IMR-90 (cell line): ENCODE results near the gene CEP128. TPM values are rescaled to one million over a fixed set of nuclear protein-coding genes. Genes with fewer than 3 reads are reported as not detected.

Source experiments
- ATAC-seq: fragments of 200-7000 bp; cut with Tn5 transposase; 2 replicates; pipeline ENCODE4 v1.9.1; 2020; ENCODE audit warnings: low read depth, mild to moderate bottlenecking, moderate library complexity
- BruUV-seq: library from RNA; stranded (reverse); fragments of 400-500 nt; replicated peaks from 2 replicates; lab custom pipeline; 2021; lab: Mats Ljungman, UMichigan
- CTCF ChIA-PET: fragments of 300-600 bp; formaldehyde crosslinking; extraction: SDS; loops from one replicate; lab custom pipeline; 2021; ENCODE audit warnings: antibody characterized with exemption; lab: Yijun Ruan, JAX
- POLR2A ChIA-PET: fragments of 300-600 bp; sonication (Branson Sonifier 250); formaldehyde crosslinking; loops from one replicate; lab custom pipeline; 2022; ENCODE audit warnings: antibody characterized with exemption; ENCODE audit not compliant: unreplicated experiment; lab: Charles Lee
- DNase-seq: peaks from one replicate; pipeline ENCODE4 v3.0.0; 2013
- H2AFZ ChIP-seq: replicated peaks from 2 replicates; pipeline ENCODE3; 2013; ENCODE audit warnings: low read length, mild to moderate bottlenecking; ENCODE audit not compliant: poor library complexity
- H2AK5ac ChIP-seq: 2 replicates; pipeline ENCODE4 v1.6.1; 2013; ENCODE audit warnings: low read depth, low read length, inconsistent platforms
- H2AK9ac ChIP-seq: replicated peaks from 2 replicates; pipeline ENCODE3; 2013; ENCODE audit warnings: mild to moderate bottlenecking, low read depth, low read length, moderate library complexity; ENCODE audit not compliant: poor library complexity
- H2BK120ac ChIP-seq: 2 replicates; pipeline ENCODE4 v1.6.1; 2013; ENCODE audit warnings: low read depth, low read length, inconsistent platforms
- H2BK15ac ChIP-seq: 3 replicates; pipeline ENCODE4 v1.6.1; 2013; ENCODE audit warnings: low read depth, low read length, inconsistent platforms
- H2BK20ac ChIP-seq: 2 replicates; pipeline ENCODE4 v1.6.1; 2013; ENCODE audit warnings: low read depth, mild to moderate bottlenecking, inconsistent platforms, low read length, moderate library complexity
- H2BK5ac ChIP-seq: 2 replicates; pipeline ENCODE4 v1.6.1; 2013; ENCODE audit warnings: mild to moderate bottlenecking, low read depth, low read length, inconsistent platforms; ENCODE audit not compliant: poor library complexity, severe bottlenecking
- H3K14ac ChIP-seq: replicated peaks from 2 replicates; pipeline ENCODE4 v1.6.1; 2013; ENCODE audit warnings: low read depth, low read length, inconsistent platforms
- H3K18ac ChIP-seq: 2 replicates; pipeline ENCODE4 v1.6.1; 2013; ENCODE audit warnings: low read depth, low read length, control low read depth
- H3K23ac ChIP-seq: 2 replicates; pipeline ENCODE4 v1.6.1; 2013; ENCODE audit warnings: low read depth, low read length, inconsistent platforms
- H3K27ac ChIP-seq: 2 replicates; pipeline ENCODE4 v1.5.1; 2013; ENCODE audit warnings: mild to moderate bottlenecking, control low read depth, low read length; ENCODE audit not compliant: insufficient read depth
- H3K27me3 ChIP-seq: 2 replicates; pipeline ENCODE4 v1.6.1; 2013; ENCODE audit warnings: low read length; ENCODE audit not compliant: control insufficient read depth, insufficient read depth
- H3K36me3 ChIP-seq: 2 replicates; pipeline ENCODE4 v1.6.1; 2013; ENCODE audit warnings: low read length, mixed read lengths; ENCODE audit not compliant: control insufficient read depth, insufficient read depth
- H3K4ac ChIP-seq: 2 replicates; pipeline ENCODE4 v1.6.1; 2013; ENCODE audit warnings: low read depth, low read length, inconsistent platforms
- H3K4me1 ChIP-seq: 2 replicates; pipeline ENCODE4 v1.6.1; 2013; ENCODE audit warnings: low read length, mixed read lengths; ENCODE audit not compliant: control insufficient read depth, insufficient read depth
- H3K4me2 ChIP-seq: 2 replicates; pipeline ENCODE4 v1.6.1; 2013; ENCODE audit warnings: low read depth, mild to moderate bottlenecking, control low read depth, low read length, moderate library complexity
- H3K4me3 ChIP-seq: 2 replicates; pipeline ENCODE4 v1.5.1; 2013; ENCODE audit warnings: low read depth, mild to moderate bottlenecking, control low read depth, low read length, moderate library complexity; ENCODE audit not compliant: insufficient read depth
- H3K56ac ChIP-seq: 2 replicates; pipeline ENCODE4 v1.6.1; 2013; ENCODE audit warnings: low read length, inconsistent platforms; ENCODE audit not compliant: insufficient read depth; ENCODE audit errors: extremely low read depth
- H3K79me1 ChIP-seq, 2 experiments: 2 replicates each; pipeline ENCODE4 v1.6.1; 2013; ENCODE audit warnings: low read length in 2 of 2, inconsistent platforms in 1 of 2, low read depth in 1 of 2
- H3K9ac ChIP-seq: 2 replicates; pipeline ENCODE4 v1.6.1; 2013; ENCODE audit warnings: low read depth, low read length, control low read depth
- H3K9me1 ChIP-seq: 2 replicates; pipeline ENCODE4 v1.6.1; 2013; ENCODE audit warnings: low read length, inconsistent platforms; ENCODE audit not compliant: insufficient read depth
- H3K9me3 ChIP-seq: 2 replicates; pipeline ENCODE4 v1.6.1; 2013; ENCODE audit warnings: low read length; ENCODE audit not compliant: control insufficient read depth, insufficient read depth
- H4K20me1 ChIP-seq: 2 replicates; pipeline ENCODE4 v1.6.1; 2013; ENCODE audit warnings: low read length, inconsistent platforms; ENCODE audit not compliant: insufficient read depth
- H4K5ac ChIP-seq: 2 replicates; pipeline ENCODE4 v1.6.1; 2013; ENCODE audit warnings: mild to moderate bottlenecking, low read depth, low read length, control low read depth
- H4K8ac ChIP-seq, 2 experiments: 2 replicates each; pipeline ENCODE4 v1.6.1; 2013; ENCODE audit warnings: low read depth in 2 of 2, low read length in 2 of 2, control low read depth in 1 of 2, inconsistent platforms in 1 of 2
- H4K91ac ChIP-seq: 2 replicates; pipeline ENCODE4 v1.6.1; 2013; ENCODE audit warnings: low read depth, low read length, inconsistent platforms; ENCODE audit not compliant: insufficient read depth
- BHLHE40 ChIP-seq: fragments of 150-350 bp; IDR thresholded peaks from 2 replicates; pipeline ENCODE4 v1.6.1; 2016; ENCODE audit warnings: mild to moderate bottlenecking, low read depth, low read length
- CEBPB ChIP-seq: IDR thresholded peaks from 2 replicates; pipeline ENCODE4 v1.6.1; 2012; ENCODE audit warnings: low read depth, low read length, improper control_type of control experiment
- CHD1 ChIP-seq: IDR thresholded peaks from 2 replicates; pipeline ENCODE4 v1.6.1; 2012; ENCODE audit warnings: low read depth, low read length, improper control_type of control experiment
- ELK1 ChIP-seq: fragments of 150-350 bp; IDR thresholded peaks from 2 replicates; pipeline ENCODE4 v1.6.1; 2016; ENCODE audit warnings: low read depth, mild to moderate bottlenecking, low read length, moderate library complexity, borderline replicate concordance
- FOS ChIP-seq: fragments of 150-350 bp; IDR thresholded peaks from 2 replicates; pipeline ENCODE4 v1.6.1; 2016; ENCODE audit warnings: low read depth, low read length
- MAFK ChIP-seq: IDR thresholded peaks from 2 replicates; pipeline ENCODE4 v1.6.1; 2012; ENCODE audit warnings: low read depth, low read length, improper control_type of control experiment
- MAZ ChIP-seq: IDR thresholded peaks from 2 replicates; pipeline ENCODE4 v1.6.1; 2012; ENCODE audit warnings: low read depth, mild to moderate bottlenecking, low read length, improper control_type of control experiment, moderate library complexity, borderline replicate concordance
- MXI1 ChIP-seq: IDR thresholded peaks from 2 replicates; pipeline ENCODE4 v1.6.1; 2012; ENCODE audit warnings: low read depth, mild to moderate bottlenecking, low read length, moderate library complexity, borderline replicate concordance
- NFE2L2 ChIP-seq: fragments of 150-350 bp; IDR thresholded peaks from 2 replicates; pipeline ENCODE4 v1.6.1; 2016; ENCODE audit warnings: low read depth, mild to moderate bottlenecking, low read length
- RAD21 ChIP-seq: IDR thresholded peaks from 2 replicates; pipeline ENCODE4 v1.6.1; 2012; ENCODE audit warnings: low read length, improper control_type of control experiment
- RCOR1 ChIP-seq: IDR thresholded peaks from 2 replicates; pipeline ENCODE4 v1.6.1; 2012; ENCODE audit warnings: mild to moderate bottlenecking, low read length, improper control_type of control experiment; ENCODE audit not compliant: insufficient replicate concordance
- RFX5 ChIP-seq: IDR thresholded peaks from 2 replicates; pipeline ENCODE4 v1.8.0; 2012; ENCODE audit warnings: low read depth, mild to moderate bottlenecking, low read length, moderate library complexity
- SMC3 ChIP-seq: fragments of 150-350 bp; IDR thresholded peaks from 2 replicates; pipeline ENCODE4 v1.6.1; 2016; ENCODE audit warnings: low read depth, mild to moderate bottlenecking, antibody characterized with exemption, low read length, moderate library complexity
- WGBS, 2 experiments: methylation state at CpG; one replicate each; pipeline versions ENCODE4 v1.1.5 to v1.1.7; 2013; ENCODE audit warnings: missing lambda C conversion rate in 2 of 2; ENCODE audit not compliant: insufficient read length in 1 of 2; ENCODE audit errors: extremely low coverage in 2 of 2; 5-methylcytosine and 5-hydroxymethylcytosine counted together
- dilution Hi-C: fragments of 300-500 bp; cut with HindIII; formaldehyde crosslinking; loops from one replicate; pipeline ENCODE4 v1.14.3; 2018; ENCODE audit warnings: low sequenced_read_pairs; ENCODE audit not compliant: unreplicated experiment
- in situ Hi-C: fragments of 300-500 bp; cut with MboI; formaldehyde crosslinking; loops from 3 replicates; pipeline ENCODE4 v1.14.3; 2019; ENCODE audit warnings: low sequenced_read_pairs, inconsistent platforms, mixed read lengths
- intact Hi-C: fragments of 100-400 bp; cut with micrococcal nuclease; formaldehyde crosslinking; loops from 2 replicates; pipeline ENCODE4 v1.10.0; 2022
- polyA plus RNA-seq, 3 experiments: library from polyadenylated mRNA; depleted of rRNA; stranded (reverse); fragments of >200 nt; gene quantifications; 2 replicates each; pipeline ENCODE4 v1.2.3, GENCODE V29; 2012; ENCODE audit warnings: low replicate concordance in 1 of 3
- total RNA-seq: library from RNA; depleted of rRNA; stranded (reverse); fragments of >200 nt; gene quantifications from 2 replicates; pipeline ENCODE4 v1.2.3, GENCODE V29; 2012
- TF ChIP-seq, protein P1 (sequence below): fragments of 150-350 bp; IDR thresholded peaks from 2 replicates; pipeline ENCODE4 v1.6.1; 2017; ENCODE audit warnings: mild to moderate bottlenecking, antibody characterized with exemption, low read length, low read depth
- TF ChIP-seq, protein P2 (sequence below): conservative IDR thresholded peaks from 2 replicates; pipeline ENCODE4 v1.5.1; 2012; ENCODE audit warnings: mild to moderate bottlenecking, low read depth, low read length, improper control_type of control experiment

Gene CEP128
- total and polyA plus RNA-seq, 2 of the 4 experiments (the other 2 are of a cell fraction) = 1.9 to 5.7 TPM

DNA sequence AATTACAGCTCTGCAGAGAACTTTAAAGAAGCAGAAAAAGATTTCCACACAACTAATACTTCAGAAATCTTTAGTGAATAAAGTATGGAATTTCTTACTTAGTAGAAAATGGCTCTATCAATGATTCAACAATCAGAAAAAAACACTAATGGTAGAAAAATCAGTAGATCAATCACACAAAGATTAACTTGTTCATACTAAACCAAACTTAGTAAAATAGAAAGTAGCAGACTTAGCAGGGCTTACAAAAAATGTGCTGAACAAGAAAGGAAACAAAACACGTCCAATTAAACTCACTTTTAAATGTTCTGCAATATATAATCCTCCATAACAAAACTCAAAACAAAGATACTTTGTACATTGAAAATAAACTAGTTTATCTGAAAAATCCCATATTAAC lies 38.9 kb downstream of the CEP128 start:
- Histone ChIP-seq H3K9me3 (no peaks in the 10 kb centered on the region), H2BK20ac (no peak overlapping the region), H2BK5ac (no peak overlapping the region), H3K23ac (no peak overlapping the region), H3K14ac (no peak overlapping the region), H4K5ac (no peak overlapping the region), H4K20me1 (no peaks in the 10 kb centered on the region), H4K8ac (no peak overlapping the region), H3K18ac (no peak overlapping the region), H3K4me2 (no peak overlapping the region), H3K79me1 (0 out of 4 replicates have a peak, but pooled peaks cover 0 to 5% of the 10 kb centered on the region in 2 experiments), H3K27me3 (no peaks in the 10 kb centered on the region), H3K4me3 (no peak overlapping the region), H3K9ac (no peak overlapping the region), H4K91ac (no peak overlapping the region), H3K56ac (no peak overlapping the region), H2BK120ac (no peak overlapping the region), H2AFZ (no peak overlapping the region), H2AK9ac (no peak overlapping the region), H3K9me1 (no peaks in the 10 kb centered on the region), H2AK5ac (no peak overlapping the region), H3K27ac (no peak overlapping the region), H3K4ac (no peak overlapping the region), H3K4me1 (peaks cover 2% of the 10 kb centered on the region; the same call in 1 of the 2 replicates), H3K36me3 (no peaks in the 10 kb centered on the region), H2BK15ac (no peak overlapping the region)
- no peak for TF ChIP-seq RFX5
- TF ChIP-seq, protein P1, sequence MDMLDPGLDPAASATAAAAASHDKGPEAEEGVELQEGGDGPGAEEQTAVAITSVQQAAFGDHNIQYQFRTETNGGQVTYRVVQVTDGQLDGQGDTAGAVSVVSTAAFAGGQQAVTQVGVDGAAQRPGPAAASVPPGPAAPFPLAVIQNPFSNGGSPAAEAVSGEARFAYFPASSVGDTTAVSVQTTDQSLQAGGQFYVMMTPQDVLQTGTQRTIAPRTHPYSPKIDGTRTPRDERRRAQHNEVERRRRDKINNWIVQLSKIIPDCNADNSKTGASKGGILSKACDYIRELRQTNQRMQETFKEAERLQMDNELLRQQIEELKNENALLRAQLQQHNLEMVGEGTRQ = no peak
- no peak for TF ChIP-seq CHD1
- no peak for TF ChIP-seq NFE2L2
- TF ChIP-seq MAZ = no peak
- TF ChIP-seq CEBPB = no peak
- no peak for TF ChIP-seq BHLHE40
- no peak for TF ChIP-seq ELK1
- no peak for TF ChIP-seq RAD21
- TF ChIP-seq FOS = no peak
- TF ChIP-seq MAFK = no peak
- TF ChIP-seq SMC3 = no peak
- no peak for TF ChIP-seq MXI1
- TF ChIP-seq, protein P2, sequence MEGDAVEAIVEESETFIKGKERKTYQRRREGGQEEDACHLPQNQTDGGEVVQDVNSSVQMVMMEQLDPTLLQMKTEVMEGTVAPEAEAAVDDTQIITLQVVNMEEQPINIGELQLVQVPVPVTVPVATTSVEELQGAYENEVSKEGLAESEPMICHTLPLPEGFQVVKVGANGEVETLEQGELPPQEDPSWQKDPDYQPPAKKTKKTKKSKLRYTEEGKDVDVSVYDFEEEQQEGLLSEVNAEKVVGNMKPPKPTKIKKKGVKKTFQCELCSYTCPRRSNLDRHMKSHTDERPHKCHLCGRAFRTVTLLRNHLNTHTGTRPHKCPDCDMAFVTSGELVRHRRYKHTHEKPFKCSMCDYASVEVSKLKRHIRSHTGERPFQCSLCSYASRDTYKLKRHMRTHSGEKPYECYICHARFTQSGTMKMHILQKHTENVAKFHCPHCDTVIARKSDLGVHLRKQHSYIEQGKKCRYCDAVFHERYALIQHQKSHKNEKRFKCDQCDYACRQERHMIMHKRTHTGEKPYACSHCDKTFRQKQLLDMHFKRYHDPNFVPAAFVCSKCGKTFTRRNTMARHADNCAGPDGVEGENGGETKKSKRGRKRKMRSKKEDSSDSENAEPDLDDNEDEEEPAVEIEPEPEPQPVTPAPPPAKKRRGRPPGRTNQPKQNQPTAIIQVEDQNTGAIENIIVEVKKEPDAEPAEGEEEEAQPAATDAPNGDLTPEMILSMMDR = no peak
- TF ChIP-seq RCOR1 = no peak
- ATAC-seq = no peak
- dilution Hi-C loops = no loop called here
- no CpG with 5 or more reads among the region's 1 CpG for WGBS, 2 experiments
- no TSS peak for BruUV-seq
- ChIA-PET CTCF (no interaction called here), POLR2A (no interaction called here)
- in situ Hi-C loops = no loop called here
- intact Hi-C loops = no loop called here
- no peak for DNase-seq
